Measurements from ENCODE around the gene ISG20.

- TF ChIP-seq, protein P1, sequence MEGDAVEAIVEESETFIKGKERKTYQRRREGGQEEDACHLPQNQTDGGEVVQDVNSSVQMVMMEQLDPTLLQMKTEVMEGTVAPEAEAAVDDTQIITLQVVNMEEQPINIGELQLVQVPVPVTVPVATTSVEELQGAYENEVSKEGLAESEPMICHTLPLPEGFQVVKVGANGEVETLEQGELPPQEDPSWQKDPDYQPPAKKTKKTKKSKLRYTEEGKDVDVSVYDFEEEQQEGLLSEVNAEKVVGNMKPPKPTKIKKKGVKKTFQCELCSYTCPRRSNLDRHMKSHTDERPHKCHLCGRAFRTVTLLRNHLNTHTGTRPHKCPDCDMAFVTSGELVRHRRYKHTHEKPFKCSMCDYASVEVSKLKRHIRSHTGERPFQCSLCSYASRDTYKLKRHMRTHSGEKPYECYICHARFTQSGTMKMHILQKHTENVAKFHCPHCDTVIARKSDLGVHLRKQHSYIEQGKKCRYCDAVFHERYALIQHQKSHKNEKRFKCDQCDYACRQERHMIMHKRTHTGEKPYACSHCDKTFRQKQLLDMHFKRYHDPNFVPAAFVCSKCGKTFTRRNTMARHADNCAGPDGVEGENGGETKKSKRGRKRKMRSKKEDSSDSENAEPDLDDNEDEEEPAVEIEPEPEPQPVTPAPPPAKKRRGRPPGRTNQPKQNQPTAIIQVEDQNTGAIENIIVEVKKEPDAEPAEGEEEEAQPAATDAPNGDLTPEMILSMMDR (conservative IDR thresholded peaks at IDR 0.05; ENCODE audit: low read length): no peak
- no peak for TF ChIP-seq EZH2phosphoT487 (IDR thresholded peaks at IDR 0.05; ENCODE audit: borderline replicate concordance, low read depth, low read length)
These were observed 64.2 kb downstream of the ISG20 start for GRCh38 chr15:88702983-88703382.
